HCT116 (cell line): Measurements from ENCODE around the gene RFC4. TPM values are rescaled to one million over a fixed set of nuclear protein-coding genes. Genes with fewer than 3 reads are reported as not detected.

Experiments
- ATAC-seq: fragments of 200-7000 bp; cut with Tn5 transposase; 2 replicates; pipeline ENCODE4 v1.9.1; 2020; ENCODE audit warnings: mild to moderate bottlenecking, moderate library complexity
- BruUV-seq: library from RNA; stranded (reverse); fragments of 400-500 nt; replicated peaks from 2 replicates; lab custom pipeline; 2021; lab: Mats Ljungman, UMichigan
- CTCF ChIA-PET: fragments of 300-600 bp; sonication (Branson Sonifier 250); formaldehyde crosslinking; loops from one replicate; lab custom pipeline; 2021; ENCODE audit warnings: antibody characterized with exemption; lab: Charles Lee
- POLR2A ChIA-PET: fragments of 300-600, 350-600 bp; sonication (Branson Sonifier 250); formaldehyde crosslinking; loops from one replicate; lab custom pipeline; 2021; ENCODE audit warnings: antibody characterized with exemption; lab: Charles Lee
- RAD21 ChIA-PET, 2 experiments: fragments of 300-600 bp; sonication (Branson Sonifier 250); formaldehyde crosslinking; loops; one replicate each; lab custom pipeline; 2023; ENCODE audit warnings: low total read pairs in 2 of 2; ENCODE audit not compliant: uncharacterized antibody in 2 of 2, unreplicated experiment in 2 of 2, low non-redundant PET in 1 of 2; lab: Charles Lee
- DNase-seq: peaks from one replicate; pipeline ENCODE4 v3.0.0-alpha.2; 2010; ENCODE audit warnings: low read depth, low spot score
- H2AFZ ChIP-seq: fragments of 200-600 bp; shearing (Covaris generic), sonication (generic); 2 replicates; pipeline ENCODE4 v1.6.1; 2017; ENCODE audit warnings: low read depth, mixed run types, mixed read lengths, antibody characterized with exemption, low read length; ENCODE audit not compliant: poor library complexity, severe bottlenecking
- H3K27ac ChIP-seq: 2 replicates; pipeline ENCODE4 v1.5.1; 2012; ENCODE audit warnings: low read depth, low read length
- H3K27me3 ChIP-seq: fragments of 200-600 bp; sonication (generic); 2 replicates; pipeline ENCODE4 v1.6.1; 2016; ENCODE audit warnings: mixed run types, low read length, mixed read lengths; ENCODE audit not compliant: insufficient read depth
- H3K36me3 ChIP-seq, 2 experiments: fragments of 200-500 bp in 1 of 2; fragments of 200-600 bp in 1 of 2; sonication (Bioruptor generic) in 1 of 2; sonication (generic) in 1 of 2; 2 replicates each; pipeline versions ENCODE4 v1.5.1 to v1.6.1; 2014 to 2016; ENCODE audit warnings: low read length in 2 of 2, inconsistent platforms in 1 of 2, mixed read lengths in 1 of 2, mixed run types in 1 of 2; ENCODE audit not compliant: insufficient read depth in 2 of 2, control insufficient read depth in 1 of 2
- H3K4me1 ChIP-seq, 2 experiments: fragments of 200-600 bp in 1 of 2; sonication (generic) in 1 of 2; 2 replicates each; pipeline versions ENCODE4 v1.5.1 to v1.6.1; 2012 to 2017; ENCODE audit warnings: low read length in 2 of 2, inconsistent platforms in 1 of 2, mild to moderate bottlenecking in 1 of 2, mixed read lengths in 1 of 2, mixed run types in 1 of 2, moderate library complexity in 1 of 2; ENCODE audit not compliant: insufficient read depth in 2 of 2, control insufficient read depth in 1 of 2
- H3K4me2 ChIP-seq: fragments of 200-600 bp; sonication (generic); 2 replicates; pipeline ENCODE4 v1.6.1; 2017; ENCODE audit warnings: mixed run types, low read length, mixed read lengths
- H3K4me3 ChIP-seq, 2 experiments: fragments of 200-600 bp in 1 of 2; sonication (generic) in 1 of 2; replicated peaks in 1 of 2; 2 replicates each; pipeline ENCODE4 v1.5.1; 2011 to 2016; ENCODE audit warnings: low read length in 2 of 2, control low read depth in 1 of 2, low read depth in 1 of 2, mild to moderate bottlenecking in 1 of 2, mixed read lengths in 1 of 2, mixed run types in 1 of 2
- H3K79me2 ChIP-seq: fragments of 200-600 bp; sonication (generic); 2 replicates; pipeline ENCODE4 v1.6.1; 2017; ENCODE audit warnings: mild to moderate bottlenecking, mixed run types, low read length, moderate library complexity, mixed read lengths; ENCODE audit not compliant: insufficient read depth
- H3K9ac ChIP-seq: fragments of 200-600 bp; sonication (generic); 2 replicates; pipeline ENCODE4 v1.6.1; 2016; ENCODE audit warnings: low read length, mixed read lengths
- H3K9me2 ChIP-seq: fragments of 200-600 bp; sonication (generic), shearing (Covaris generic); 2 replicates; pipeline ENCODE4 v1.6.1; 2017; ENCODE audit warnings: mixed run types, mild to moderate bottlenecking, moderate library complexity; ENCODE audit not compliant: insufficient read depth
- H3K9me3 ChIP-seq, 2 experiments: fragments of 200-500 bp in 1 of 2; fragments of 200-600 bp in 1 of 2; sonication (Bioruptor generic) in 1 of 2; sonication (generic) in 1 of 2; 2 replicates each; pipeline ENCODE4 v1.6.1; 2014 to 2017; ENCODE audit warnings: low read length in 2 of 2, mixed read lengths in 2 of 2, inconsistent platforms in 1 of 2, low read depth in 1 of 2, mild to moderate bottlenecking in 1 of 2, mixed run types in 1 of 2, moderate library complexity in 1 of 2; ENCODE audit not compliant: control insufficient read depth in 1 of 2, insufficient read depth in 1 of 2
- H4K20me1 ChIP-seq: fragments of 200-600 bp; sonication (generic), shearing (Covaris generic); 2 replicates; pipeline ENCODE4 v1.6.1; 2017; ENCODE audit warnings: mixed run types, mild to moderate bottlenecking, moderate library complexity; ENCODE audit not compliant: insufficient read depth
- EGR1 ChIP-seq: IDR thresholded peaks from 2 replicates; pipeline ENCODE4 v1.6.1; 2012; ENCODE audit warnings: low read depth
- ELF1 ChIP-seq: IDR thresholded peaks from 2 replicates; pipeline ENCODE4 v1.6.1; 2012; ENCODE audit warnings: low read depth, borderline replicate concordance
- EZH2phosphoT487 ChIP-seq: fragments of 200-600 bp; IDR thresholded peaks from 2 replicates; pipeline ENCODE4 v1.6.1; 2018; ENCODE audit warnings: antibody characterized with exemption, borderline replicate concordance
- JUND ChIP-seq: IDR thresholded peaks from 2 replicates; pipeline ENCODE4 v1.6.1; 2012
- SIN3A ChIP-seq: IDR thresholded peaks from 2 replicates; pipeline ENCODE4 v1.6.1; 2012; ENCODE audit warnings: low read depth
- SP1 ChIP-seq: IDR thresholded peaks from 2 replicates; pipeline ENCODE4 v1.6.1; 2012; ENCODE audit warnings: low read depth
- SRF ChIP-seq: IDR thresholded peaks from 2 replicates; pipeline ENCODE4 v1.6.1; 2012; ENCODE audit warnings: low read depth
- TCF7L2 ChIP-seq: IDR thresholded peaks from 2 replicates; pipeline ENCODE4 v1.7.0; 2011; ENCODE audit warnings: borderline replicate concordance, inconsistent platforms; ENCODE audit not compliant: insufficient read depth, insufficient read length; ENCODE audit errors: extremely low read depth
- intact Hi-C: fragments of 100-400 bp; cut with micrococcal nuclease; formaldehyde crosslinking; loops from 2 replicates; pipeline ENCODE4 v1.10.0; 2022
- total RNA-seq: library from RNA; stranded (reverse); gene quantifications from one replicate; pipeline ENCODE4 v1.2.1, GENCODE V29; 2021; ENCODE audit not compliant: unreplicated experiment
- TF ChIP-seq, protein P1 (sequence below): IDR thresholded peaks from 2 replicates; pipeline ENCODE4 v1.6.1; 2012; ENCODE audit warnings: low read depth
- TF ChIP-seq, protein P2 (sequence below), 3 experiments: fragments of 200-600 bp in 1 of 3; sonication (generic) in 1 of 3; IDR thresholded peaks in 2 of 3; conservative IDR thresholded peaks in 1 of 3; 2 replicates each; pipeline ENCODE4 v1.5.1; 2012 to 2017; ENCODE audit warnings: low read depth in 2 of 3, low read length in 2 of 3, antibody characterized with exemption in 1 of 3, borderline replicate concordance in 1 of 3, control low read depth in 1 of 3, mild to moderate bottlenecking in 1 of 3, mixed read lengths in 1 of 3, mixed run types in 1 of 3, moderate library complexity in 1 of 3; ENCODE audit not compliant: insufficient read depth in 1 of 3

Gene RFC4
- total RNA-seq, 1 experiment from 2014 or later = 86.2 TPM

DNA sequence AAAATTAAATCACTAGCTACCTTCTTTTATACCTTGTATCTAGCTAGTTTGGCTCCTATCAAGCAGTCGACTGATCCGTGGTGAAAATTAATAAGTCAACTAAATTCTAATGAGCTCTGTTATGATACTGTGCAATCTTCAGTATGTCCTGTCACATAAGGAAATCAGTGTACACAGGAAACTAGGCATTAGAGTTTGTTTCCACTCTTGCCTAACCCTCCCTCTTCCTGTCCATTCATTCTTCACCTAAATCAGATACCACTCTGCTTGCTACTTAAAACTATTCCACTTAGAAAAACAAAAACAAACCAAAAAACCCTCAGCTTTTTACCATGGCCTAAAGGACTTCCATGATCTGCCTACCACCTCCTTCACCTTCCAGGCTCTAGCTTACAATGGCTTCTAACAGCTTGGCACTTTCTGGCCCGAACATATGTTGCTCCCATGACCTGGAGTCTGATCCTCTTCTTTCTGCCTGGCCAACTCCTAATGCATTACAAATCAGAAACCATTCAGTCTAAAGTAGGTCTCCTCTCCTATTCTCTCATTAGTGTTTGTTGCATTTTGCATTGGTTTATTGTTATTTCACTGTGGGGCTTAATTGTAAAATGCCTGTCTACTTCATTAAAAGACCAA is 7.9 kb downstream of the RFC4 start:
- TF ChIP-seq TCF7L2 = no peak
- no peak for TF ChIP-seq ELF1
- TF ChIP-seq, protein P1, sequence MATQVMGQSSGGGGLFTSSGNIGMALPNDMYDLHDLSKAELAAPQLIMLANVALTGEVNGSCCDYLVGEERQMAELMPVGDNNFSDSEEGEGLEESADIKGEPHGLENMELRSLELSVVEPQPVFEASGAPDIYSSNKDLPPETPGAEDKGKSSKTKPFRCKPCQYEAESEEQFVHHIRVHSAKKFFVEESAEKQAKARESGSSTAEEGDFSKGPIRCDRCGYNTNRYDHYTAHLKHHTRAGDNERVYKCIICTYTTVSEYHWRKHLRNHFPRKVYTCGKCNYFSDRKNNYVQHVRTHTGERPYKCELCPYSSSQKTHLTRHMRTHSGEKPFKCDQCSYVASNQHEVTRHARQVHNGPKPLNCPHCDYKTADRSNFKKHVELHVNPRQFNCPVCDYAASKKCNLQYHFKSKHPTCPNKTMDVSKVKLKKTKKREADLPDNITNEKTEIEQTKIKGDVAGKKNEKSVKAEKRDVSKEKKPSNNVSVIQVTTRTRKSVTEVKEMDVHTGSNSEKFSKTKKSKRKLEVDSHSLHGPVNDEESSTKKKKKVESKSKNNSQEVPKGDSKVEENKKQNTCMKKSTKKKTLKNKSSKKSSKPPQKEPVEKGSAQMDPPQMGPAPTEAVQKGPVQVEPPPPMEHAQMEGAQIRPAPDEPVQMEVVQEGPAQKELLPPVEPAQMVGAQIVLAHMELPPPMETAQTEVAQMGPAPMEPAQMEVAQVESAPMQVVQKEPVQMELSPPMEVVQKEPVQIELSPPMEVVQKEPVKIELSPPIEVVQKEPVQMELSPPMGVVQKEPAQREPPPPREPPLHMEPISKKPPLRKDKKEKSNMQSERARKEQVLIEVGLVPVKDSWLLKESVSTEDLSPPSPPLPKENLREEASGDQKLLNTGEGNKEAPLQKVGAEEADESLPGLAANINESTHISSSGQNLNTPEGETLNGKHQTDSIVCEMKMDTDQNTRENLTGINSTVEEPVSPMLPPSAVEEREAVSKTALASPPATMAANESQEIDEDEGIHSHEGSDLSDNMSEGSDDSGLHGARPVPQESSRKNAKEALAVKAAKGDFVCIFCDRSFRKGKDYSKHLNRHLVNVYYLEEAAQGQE = no peak
- TF ChIP-seq EGR1 = no peak
- no peak for TF ChIP-seq SRF
- TF ChIP-seq EZH2phosphoT487 = no peak
- TF ChIP-seq JUND = no peak
- TF ChIP-seq, protein P2, sequence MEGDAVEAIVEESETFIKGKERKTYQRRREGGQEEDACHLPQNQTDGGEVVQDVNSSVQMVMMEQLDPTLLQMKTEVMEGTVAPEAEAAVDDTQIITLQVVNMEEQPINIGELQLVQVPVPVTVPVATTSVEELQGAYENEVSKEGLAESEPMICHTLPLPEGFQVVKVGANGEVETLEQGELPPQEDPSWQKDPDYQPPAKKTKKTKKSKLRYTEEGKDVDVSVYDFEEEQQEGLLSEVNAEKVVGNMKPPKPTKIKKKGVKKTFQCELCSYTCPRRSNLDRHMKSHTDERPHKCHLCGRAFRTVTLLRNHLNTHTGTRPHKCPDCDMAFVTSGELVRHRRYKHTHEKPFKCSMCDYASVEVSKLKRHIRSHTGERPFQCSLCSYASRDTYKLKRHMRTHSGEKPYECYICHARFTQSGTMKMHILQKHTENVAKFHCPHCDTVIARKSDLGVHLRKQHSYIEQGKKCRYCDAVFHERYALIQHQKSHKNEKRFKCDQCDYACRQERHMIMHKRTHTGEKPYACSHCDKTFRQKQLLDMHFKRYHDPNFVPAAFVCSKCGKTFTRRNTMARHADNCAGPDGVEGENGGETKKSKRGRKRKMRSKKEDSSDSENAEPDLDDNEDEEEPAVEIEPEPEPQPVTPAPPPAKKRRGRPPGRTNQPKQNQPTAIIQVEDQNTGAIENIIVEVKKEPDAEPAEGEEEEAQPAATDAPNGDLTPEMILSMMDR (IDR thresholded peaks at IDR 0.05 in 2 of 3, conservative IDR thresholded peaks at IDR 0.05 in 1 of 3; ENCODE audit: borderline replicate concordance in 1 of 3, insufficient read depth in 1 of 3, low read depth in 2 of 3, low read length in 2 of 3) = no peak
- TF ChIP-seq SP1 = no peak
- no peak for TF ChIP-seq SIN3A
- intact Hi-C loops = no loop called here
- Histone ChIP-seq H3K4me2 (no peak overlapping the region), H3K9me3 (no peaks in the 10 kb centered on the region), H3K9me2 (no peaks in the 10 kb centered on the region), H3K36me3 (peaks cover 48 to 66% of the 10 kb centered on the region in 2 experiments), H3K4me3 (no peak overlapping the region), H4K20me1 (peaks cover 4% of the 10 kb centered on the region; the same call in 1 of the 2 replicates), H3K79me2 (peaks cover 55% of the 10 kb centered on the region), H2AFZ (no peak overlapping the region), H3K27ac (no peak overlapping the region), H3K4me1 (no peaks in the 10 kb centered on the region), H3K9ac (no peak overlapping the region), H3K27me3 (no peaks in the 10 kb centered on the region)
- POLR2A ChIA-PET = interaction anchor here (0.7 to 1.4 kb wide), 3 partner anchors 8 to 16 kb away, joined by 3 to 4 read pairs (median 3); partner anchors contain the start of genes EIF4A2 and RFC4
- RAD21 ChIA-PET = no interaction called here
- CTCF ChIA-PET = no interaction called here
- no peak for ATAC-seq
- no TSS peak for BruUV-seq
- no peak for DNase-seq
